HG02678 (cell line): Measurements from ENCODE around the gene PNPLA5.

Source experiments
- ATAC-seq: cut with Tn5 transposase; IDR thresholded peaks from one replicate; pipeline ENCODE4 v1.9.1; 2021; ENCODE audit warnings: mild to moderate bottlenecking, moderate library complexity; ENCODE audit not compliant: unreplicated experiment

The PNPLA5 gene

GRCh38 chr22:43855431-43855830 is 36.4 kb downstream of the PNPLA5 start:
- ATAC-seq = no peak

- ATAC-seq = no peak
Measured at GRCh38 chr22:43854786-43855271, 37.0 kb downstream of the PNPLA5 start.

GRCh38 chr22:43854121-43854785 is 37.6 kb downstream of the PNPLA5 start:
- ATAC-seq = no peak

GRCh38 chr22:43853328-43853931 is 38.4 kb downstream of the PNPLA5 start:
- no peak for ATAC-seq

GRCh38 chr22:43852573-43853327 is 39.1 kb downstream of the PNPLA5 start:
- no peak for ATAC-seq

GRCh38 chr22:43851979-43852307 is 39.9 kb downstream of the PNPLA5 start:
- ATAC-seq = no peak

- no peak for ATAC-seq
Measured at GRCh38 chr22:43851058-43851978, 40.5 kb downstream of the PNPLA5 start.

GRCh38 chr22:43850529-43850928 is 41.3 kb downstream of the PNPLA5 start:
- ATAC-seq = no peak

- ATAC-seq = no peak
Measured at GRCh38 chr22:43849731-43850130, 42.1 kb downstream of the PNPLA5 start.

GRCh38 chr22:43848366-43849171 is 43.2 kb downstream of the PNPLA5 start:
- ATAC-seq = no peak

- no peak for ATAC-seq
Measured at GRCh38 chr22:43847376-43848289, 44.2 kb downstream of the PNPLA5 start.

- ATAC-seq = no peak
Measured at GRCh38 chr22:43846966-43847365, 44.8 kb downstream of the PNPLA5 start.

GRCh38 chr22:43845981-43846380 is 45.8 kb downstream of the PNPLA5 start:
- no peak for ATAC-seq

- ATAC-seq = no peak
Measured at GRCh38 chr22:43844560-43845545, 47.0 kb downstream of the PNPLA5 start.

GRCh38 chr22:43843783-43844530 is 47.9 kb downstream of the PNPLA5 start:
- ATAC-seq = no peak

GRCh38 chr22:43841742-43842141 is 50.1 kb downstream of the PNPLA5 start:
- ATAC-seq = no peak

GRCh38 chr22:43840851-43841250 is 51.0 kb downstream of the PNPLA5 start:
- ATAC-seq = no peak
